ENCODE results near the gene PKDCC. TPM values are rescaled to one million over a fixed set of nuclear protein-coding genes. Genes with fewer than 3 reads are reported as not detected.
"Not testable (repeated sequence)": the region's sequence is repeated elsewhere in the genome, so short reads cannot be mapped to it uniquely, and the experiment has no call there.

The PKDCC gene
- total RNA-seq, 1 donor from 2014 or later: 210 TPM

DNA sequence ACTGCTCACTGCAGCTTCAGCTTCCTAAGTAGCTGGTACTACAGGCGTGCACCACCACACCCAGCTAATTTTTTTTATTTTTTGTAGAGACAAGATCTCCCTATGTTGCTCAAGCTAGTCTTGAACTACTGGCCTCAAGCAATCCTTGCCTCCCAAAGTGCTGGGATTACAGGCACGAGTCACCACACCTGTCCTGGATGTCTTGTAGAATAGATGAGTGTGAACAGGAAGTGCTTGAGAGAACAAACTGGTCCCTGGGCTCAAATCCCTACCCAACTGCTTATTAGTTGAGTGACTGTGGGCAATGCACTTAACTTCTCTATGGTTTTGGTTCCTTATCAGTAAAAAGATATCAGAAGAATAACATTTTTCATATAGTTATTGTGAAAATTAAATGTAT, 34.2 kb downstream of the PKDCC start:
- no peaks in the 10 kb centered on the region for H3K27me3 ChIP-seq

DNA sequence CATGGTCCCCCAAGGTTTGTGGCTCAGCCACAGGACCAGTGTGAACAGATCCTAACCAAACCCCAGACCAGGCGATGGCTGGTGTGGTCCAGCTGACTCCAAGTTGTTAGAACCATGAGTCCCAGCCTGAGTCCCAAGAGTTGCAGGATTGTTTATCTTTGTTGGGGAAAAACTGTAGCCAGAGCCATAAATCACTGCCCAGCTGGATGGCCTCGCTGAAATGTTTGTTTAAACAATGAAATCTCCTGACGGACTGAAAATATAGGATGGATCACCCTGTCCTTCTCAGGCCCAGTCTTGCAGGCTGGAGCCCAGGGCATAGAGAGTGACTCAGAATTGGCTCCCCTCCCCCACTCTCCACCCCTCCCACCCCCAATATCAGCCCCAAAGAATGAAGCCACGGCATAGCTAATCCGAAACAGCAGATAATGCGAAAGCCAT, 36.4 kb downstream of the PKDCC start:
- intact Hi-C loops (cut with DNase I): loop anchor here (1.0 to 2.0 kb wide), 2 partner anchors 37 to 118 kb away; no protein-coding TSS in a partner anchor
- Histone ChIP-seq H3K4me1 (peaks cover 0 to 10% of the 10 kb centered on the region in 2 donors), H3K27ac (no peak overlapping the region), H3K36me3 (no peaks in the 10 kb centered on the region), H3K4me3 (no peak overlapping the region), H3K9me3 (no peaks in the 10 kb centered on the region), H3K27me3 (no peaks in the 10 kb centered on the region)
- TF ChIP-seq, protein P1, sequence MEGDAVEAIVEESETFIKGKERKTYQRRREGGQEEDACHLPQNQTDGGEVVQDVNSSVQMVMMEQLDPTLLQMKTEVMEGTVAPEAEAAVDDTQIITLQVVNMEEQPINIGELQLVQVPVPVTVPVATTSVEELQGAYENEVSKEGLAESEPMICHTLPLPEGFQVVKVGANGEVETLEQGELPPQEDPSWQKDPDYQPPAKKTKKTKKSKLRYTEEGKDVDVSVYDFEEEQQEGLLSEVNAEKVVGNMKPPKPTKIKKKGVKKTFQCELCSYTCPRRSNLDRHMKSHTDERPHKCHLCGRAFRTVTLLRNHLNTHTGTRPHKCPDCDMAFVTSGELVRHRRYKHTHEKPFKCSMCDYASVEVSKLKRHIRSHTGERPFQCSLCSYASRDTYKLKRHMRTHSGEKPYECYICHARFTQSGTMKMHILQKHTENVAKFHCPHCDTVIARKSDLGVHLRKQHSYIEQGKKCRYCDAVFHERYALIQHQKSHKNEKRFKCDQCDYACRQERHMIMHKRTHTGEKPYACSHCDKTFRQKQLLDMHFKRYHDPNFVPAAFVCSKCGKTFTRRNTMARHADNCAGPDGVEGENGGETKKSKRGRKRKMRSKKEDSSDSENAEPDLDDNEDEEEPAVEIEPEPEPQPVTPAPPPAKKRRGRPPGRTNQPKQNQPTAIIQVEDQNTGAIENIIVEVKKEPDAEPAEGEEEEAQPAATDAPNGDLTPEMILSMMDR (IDR thresholded peaks at IDR 0.05): no peak
- DNase-seq (ENCODE audit: low spot score in 2 of 2): no peak

More for the DNA sequence above, 34.2 kb downstream of the PKDCC start:
- H3K9me3 ChIP-seq: no peaks in the 10 kb centered on the region
- intact Hi-C loops (cut with DNase I): no loop called here
- H3K27ac ChIP-seq: no peak overlapping the region
- TF ChIP-seq, protein P1 (IDR thresholded peaks at IDR 0.05): no peak
- no peak overlapping the region for H3K4me3 ChIP-seq
- no peaks in the 10 kb centered on the region for H3K36me3 ChIP-seq
- DNase-seq (ENCODE audit: low spot score in 2 of 2): no peak
- H3K4me1 ChIP-seq: peaks cover 0 to 10% of the 10 kb centered on the region in 2 donors

DNA sequence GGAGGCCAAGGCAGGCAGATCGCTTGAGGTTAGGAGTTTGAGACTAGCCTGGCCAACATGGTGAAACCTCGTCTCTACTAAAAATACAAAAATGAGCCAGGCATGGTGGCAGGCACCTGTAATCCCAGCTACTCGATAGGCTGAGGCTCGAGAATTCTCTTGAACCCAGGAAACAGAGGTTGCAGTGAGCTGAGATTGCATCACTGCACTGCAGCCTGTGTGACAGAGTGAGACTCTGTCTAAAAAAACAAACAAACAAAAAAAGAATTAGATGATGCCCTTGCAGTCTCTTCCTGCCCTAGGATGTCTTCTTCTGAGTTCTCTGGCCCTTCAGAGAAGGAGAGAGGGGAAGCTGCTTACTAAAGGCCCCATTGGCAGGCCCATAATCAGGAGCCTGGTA, 37.2 kb downstream of the PKDCC start:
- intact Hi-C loops (cut with DNase I): loop anchor here (2.0 kb wide), 1 partner anchor 38 kb away; no protein-coding TSS in a partner anchor
- not testable (repeated sequence) for H3K36me3 ChIP-seq; DNase-seq (ENCODE audit: low spot score in 2 of 2); H3K27me3 ChIP-seq; H3K9me3 ChIP-seq; H3K4me3 ChIP-seq
- peaks cover 0 to 10% of the 10 kb centered on the region in 2 donors for H3K4me1 ChIP-seq
- peak overlapping the region in 1 of 2 donors; percentile 20 for H3K27ac ChIP-seq

DNA sequence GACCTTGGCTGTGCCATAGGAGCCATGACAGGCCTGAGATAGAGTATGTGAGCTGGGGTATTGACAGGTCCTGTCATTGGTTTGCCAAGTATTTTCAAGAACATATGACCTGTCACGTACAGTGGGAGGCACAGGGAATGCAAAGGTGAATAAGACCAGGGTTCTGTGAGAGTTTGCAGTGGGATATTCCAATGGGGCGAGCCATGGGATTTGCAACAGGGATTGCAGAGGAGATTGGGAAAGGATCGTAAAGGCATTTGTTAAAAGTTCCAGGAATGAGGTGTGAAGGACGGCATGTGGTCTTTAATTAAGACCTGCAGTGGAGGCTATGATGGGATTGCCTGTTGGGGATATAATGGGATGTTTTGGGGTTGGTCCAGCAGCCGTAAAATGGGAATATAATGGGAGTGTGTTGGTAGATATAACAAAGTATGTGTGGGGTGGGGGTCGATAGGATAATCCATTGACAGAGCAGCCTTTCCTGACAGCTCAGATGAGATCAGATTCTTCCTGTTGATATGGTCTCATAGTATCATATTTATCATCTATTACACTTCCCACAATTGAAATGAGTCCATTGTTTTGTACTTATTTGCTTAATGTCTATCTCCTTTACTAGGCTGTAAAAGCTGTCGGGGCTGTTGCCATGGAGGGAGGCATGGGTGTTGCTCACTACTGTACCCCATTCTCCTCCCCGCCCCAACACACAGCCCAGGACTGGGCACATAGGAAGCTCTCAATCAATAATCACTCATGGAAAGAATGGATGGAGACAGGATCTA, 38.1 kb downstream of the PKDCC start:
- intact Hi-C loops (cut with DNase I): loop anchor here (1.0 to 2.0 kb wide), 3 partner anchors 39 to 233 kb away; no protein-coding TSS in a partner anchor
- Histone ChIP-seq H3K27me3 (no peaks in the 10 kb centered on the region), H3K36me3 (no peaks in the 10 kb centered on the region), H3K4me3 (no peak overlapping the region), H3K9me3 (no peaks in the 10 kb centered on the region), H3K27ac (no peak overlapping the region), H3K4me1 (peaks cover 0 to 10% of the 10 kb centered on the region in 2 donors)
- DNase-seq (ENCODE audit: low spot score in 2 of 2): no peak
- TF ChIP-seq, protein P1 (IDR thresholded peaks at IDR 0.05): no peak

DNA sequence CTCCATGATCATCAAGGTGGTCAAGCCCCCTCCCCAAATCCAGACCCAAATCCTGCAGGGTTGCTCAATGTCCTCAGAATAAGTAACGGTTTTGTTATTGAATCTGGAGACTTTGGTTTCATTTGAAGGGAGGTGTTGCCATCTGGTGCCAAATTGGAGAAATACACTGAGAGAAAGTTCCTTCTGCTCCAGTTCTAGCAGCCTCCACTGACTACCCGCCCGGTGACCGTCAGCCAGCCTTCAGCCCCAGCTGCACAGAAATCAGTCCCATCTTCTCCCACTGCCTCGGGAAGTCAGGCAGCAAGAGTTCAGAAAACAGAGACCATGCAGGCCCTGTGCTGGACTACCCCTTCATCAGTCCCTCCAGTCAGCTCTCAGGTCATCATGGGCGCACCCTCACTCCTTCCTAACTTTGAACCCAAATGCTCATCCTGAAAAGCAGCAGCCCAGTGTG, 38.7 kb downstream of the PKDCC start:
- H3K27me3 ChIP-seq: no peaks in the 10 kb centered on the region
- H3K4me3 ChIP-seq: no peak overlapping the region
- TF ChIP-seq, protein P1 (IDR thresholded peaks at IDR 0.05): peak; percentile 77 to 83 (median 79)
- H3K27ac ChIP-seq: no peak overlapping the region
- H3K9me3 ChIP-seq: no peaks in the 10 kb centered on the region
- no peaks in the 10 kb centered on the region for H3K36me3 ChIP-seq
- peaks cover 0 to 10% of the 10 kb centered on the region in 2 donors for H3K4me1 ChIP-seq
- intact Hi-C loops (cut with DNase I): loop anchor here (1.0 kb wide), 2 partner anchors 217 to 233 kb away; no protein-coding TSS in a partner anchor
- DNase-seq (ENCODE audit: low spot score in 2 of 2): peak in 1 of 2 donors; percentile 76

Measured in ascending aorta (tissue), 2 donors.